ENCODE data around the gene NELFA.

Gene NELFA

DNA sequence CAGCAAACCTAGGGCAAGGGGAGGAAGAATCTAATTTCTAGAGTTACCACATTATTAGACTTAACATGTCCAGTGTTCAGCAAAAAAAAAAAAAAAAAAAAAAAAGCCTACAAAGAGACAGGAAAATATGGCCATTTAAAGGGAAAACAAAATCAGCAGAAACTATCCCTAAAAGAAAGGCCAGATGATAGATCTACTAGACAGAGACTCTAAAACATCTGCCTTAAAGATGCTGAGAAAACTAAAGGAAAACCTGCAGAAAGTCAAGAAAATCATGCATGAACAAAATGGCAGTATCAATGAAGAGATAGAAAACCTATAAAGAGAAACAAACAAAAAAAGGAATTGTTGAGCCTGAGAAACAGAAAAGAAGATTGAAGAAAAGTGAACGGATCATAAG lies 43.8 kb downstream of the NELFA start:
- Histone ChIP-seq H3K4me1 (ENCODE audit: insufficient read depth, insufficient read length) (no peaks in the 10 kb centered on the region), H3K9me3 (ENCODE audit: insufficient read depth, low read length) (no peaks in the 10 kb centered on the region), H3K9ac (ENCODE audit: insufficient read length, low read depth) (no peak overlapping the region), H3K27me3 (ENCODE audit: insufficient read depth, insufficient read length) (no peaks in the 10 kb centered on the region), H3K36me3 (ENCODE audit: insufficient read depth, insufficient read length, low read length) (peaks cover 80% of the 10 kb centered on the region), H3K4me3 (ENCODE audit: insufficient read length, low read depth) (no peak overlapping the region)
- DNase-seq (ENCODE audit: low read depth, low spot score), result no peak
- TF ChIP-seq YY1 (IDR thresholded peaks at IDR 0.05; ENCODE audit: insufficient read depth, insufficient read length), result no peak

DNA sequence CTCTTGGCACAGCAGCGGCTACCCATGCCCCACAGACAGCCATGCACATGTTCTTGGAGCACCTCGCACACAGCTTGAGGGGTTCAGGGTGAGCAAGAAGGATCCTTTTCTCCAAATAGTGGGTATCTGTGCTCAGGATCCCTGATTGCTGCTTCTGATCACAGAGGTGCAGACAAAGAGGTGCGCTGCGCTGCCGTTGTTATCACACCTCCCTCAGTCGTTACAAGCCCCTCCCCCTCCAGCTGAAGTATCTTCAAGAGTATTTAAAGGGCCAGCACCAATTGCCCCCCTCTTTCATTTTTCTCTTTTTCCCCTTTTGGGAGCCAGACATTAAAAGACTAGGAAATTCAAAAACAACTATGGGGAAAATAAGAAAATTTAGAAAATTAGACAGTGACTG lies 44.3 kb downstream of the NELFA start:
- no peak for DNase-seq (ENCODE audit: low read depth, low spot score)
- no peaks in the 10 kb centered on the region for H3K4me1 ChIP-seq (ENCODE audit: insufficient read depth, insufficient read length)
- H3K9ac ChIP-seq (ENCODE audit: insufficient read length, low read depth), result no peak overlapping the region
- no peaks in the 10 kb centered on the region for H3K27me3 ChIP-seq (ENCODE audit: insufficient read depth, insufficient read length)
- H3K36me3 ChIP-seq (ENCODE audit: insufficient read depth, insufficient read length, low read length), result peaks cover 82% of the 10 kb centered on the region
- TF ChIP-seq SUZ12 (IDR thresholded peaks at IDR 0.05; ENCODE audit: extremely low read depth, insufficient read depth, insufficient read length) (no peak), YY1 (IDR thresholded peaks at IDR 0.05; ENCODE audit: insufficient read depth, insufficient read length) (no peak), ZNF274 (IDR thresholded peaks at IDR 0.05; ENCODE audit: low read depth, low read length) (no peak)
- no peaks in the 10 kb centered on the region for H3K9me3 ChIP-seq (ENCODE audit: insufficient read depth, low read length)
- no peak overlapping the region for H3K4me3 ChIP-seq (ENCODE audit: insufficient read length, low read depth)

DNA sequence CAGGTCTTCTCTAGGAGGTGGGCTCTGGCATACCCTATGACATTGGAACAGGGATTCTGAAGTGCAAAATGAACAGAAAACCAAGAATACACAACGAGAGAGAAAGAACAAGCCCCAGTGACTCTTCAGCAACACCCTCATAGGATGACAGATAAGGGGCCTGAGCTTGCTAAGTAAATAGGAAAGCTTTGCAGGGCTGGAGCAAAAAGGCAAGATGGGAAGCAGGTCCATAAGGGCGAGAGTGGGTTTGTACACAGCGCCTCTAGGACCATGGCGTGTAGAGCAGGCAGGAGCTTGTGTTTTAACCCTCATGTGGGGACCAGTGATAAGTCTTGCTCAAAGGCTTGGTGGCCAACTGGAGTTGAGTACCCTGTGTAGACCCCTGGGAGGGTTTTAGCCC lies 45.8 kb downstream of the NELFA start:
- Histone ChIP-seq H3K27me3 (ENCODE audit: insufficient read depth, insufficient read length) (no peaks in the 10 kb centered on the region), H3K36me3 (ENCODE audit: insufficient read depth, insufficient read length, low read length) (peaks cover 82% of the 10 kb centered on the region), H3K4me3 (ENCODE audit: insufficient read length, low read depth) (no peak overlapping the region), H3K9ac (ENCODE audit: insufficient read length, low read depth) (no peak overlapping the region), H3K4me1 (ENCODE audit: insufficient read depth, insufficient read length) (no peaks in the 10 kb centered on the region), H3K9me3 (ENCODE audit: insufficient read depth, low read length) (no peaks in the 10 kb centered on the region)
- TF ChIP-seq YY1 (IDR thresholded peaks at IDR 0.05; ENCODE audit: insufficient read depth, insufficient read length) (no peak), ZNF274 (IDR thresholded peaks at IDR 0.05; ENCODE audit: low read depth, low read length) (no peak), SUZ12 (IDR thresholded peaks at IDR 0.05; ENCODE audit: extremely low read depth, insufficient read depth, insufficient read length) (no peak)
- DNase-seq (ENCODE audit: low read depth, low spot score), result no peak

DNA sequence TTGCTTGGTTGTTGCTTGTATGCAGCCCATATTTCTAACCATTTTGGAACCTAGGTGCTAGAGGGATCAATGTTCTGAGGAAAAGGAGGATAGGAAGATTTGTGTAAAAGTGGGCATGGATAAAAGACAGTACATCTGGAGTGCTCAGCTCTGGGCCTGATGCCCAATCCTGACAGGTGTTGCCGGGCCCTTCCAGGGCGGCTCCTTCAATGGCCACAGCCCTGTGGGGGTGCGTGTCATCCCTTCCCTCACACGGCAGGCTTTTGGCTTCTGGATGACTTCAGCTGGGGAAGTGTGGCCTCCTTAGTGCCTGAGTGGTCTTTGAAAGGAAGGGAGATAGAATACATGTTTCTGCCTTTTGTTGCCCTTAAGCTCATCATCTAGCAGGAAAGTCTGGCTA lies 47.2 kb downstream of the NELFA start:
- TF ChIP-seq YY1 (IDR thresholded peaks at IDR 0.05; ENCODE audit: insufficient read depth, insufficient read length), result no peak
- TF ChIP-seq ZNF274 (IDR thresholded peaks at IDR 0.05; ENCODE audit: low read depth, low read length), result no peak
- TF ChIP-seq SUZ12 (IDR thresholded peaks at IDR 0.05; ENCODE audit: extremely low read depth, insufficient read depth, insufficient read length), result no peak
- H3K4me1 ChIP-seq (ENCODE audit: insufficient read depth, insufficient read length), result no peaks in the 10 kb centered on the region
- H3K9me3 ChIP-seq (ENCODE audit: insufficient read depth, low read length), result no peaks in the 10 kb centered on the region
- H3K9ac ChIP-seq (ENCODE audit: insufficient read length, low read depth), result no peak overlapping the region
- H3K36me3 ChIP-seq (ENCODE audit: insufficient read depth, insufficient read length, low read length), result peaks cover 90% of the 10 kb centered on the region
- no peaks in the 10 kb centered on the region for H3K27me3 ChIP-seq (ENCODE audit: insufficient read depth, insufficient read length)
- no peak for DNase-seq (ENCODE audit: low read depth, low spot score)
- no peak overlapping the region for H3K4me3 ChIP-seq (ENCODE audit: insufficient read length, low read depth)

DNA sequence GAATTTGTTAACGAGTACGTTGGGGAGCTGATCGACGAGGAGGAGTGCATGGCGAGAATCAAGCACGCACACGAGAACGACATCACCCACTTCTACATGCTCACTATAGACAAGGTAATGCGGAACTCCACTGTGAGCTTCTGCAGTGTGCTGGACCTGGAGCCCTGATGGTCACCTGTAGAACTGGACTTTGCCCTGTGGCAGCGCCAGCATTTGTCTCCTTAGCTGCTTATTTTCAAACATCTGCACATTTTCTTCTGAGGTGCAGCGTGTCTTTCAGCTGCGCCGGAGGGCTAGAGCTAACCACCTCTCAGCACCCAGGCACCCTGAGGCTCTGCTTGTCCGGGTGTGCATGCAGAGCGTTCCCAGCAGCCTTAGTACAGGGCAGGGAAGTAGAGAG lies 47.7 kb downstream of the NELFA start:
- Histone ChIP-seq H3K36me3 (ENCODE audit: insufficient read depth, insufficient read length, low read length) (peaks cover 95% of the 10 kb centered on the region), H3K4me3 (ENCODE audit: insufficient read length, low read depth) (no peak overlapping the region), H3K9me3 (ENCODE audit: insufficient read depth, low read length) (no peaks in the 10 kb centered on the region), H3K4me1 (ENCODE audit: insufficient read depth, insufficient read length) (no peaks in the 10 kb centered on the region), H3K27me3 (ENCODE audit: insufficient read depth, insufficient read length) (no peaks in the 10 kb centered on the region), H3K9ac (ENCODE audit: insufficient read length, low read depth) (no peak overlapping the region)
- TF ChIP-seq SUZ12 (IDR thresholded peaks at IDR 0.05; ENCODE audit: extremely low read depth, insufficient read depth, insufficient read length) (no peak), YY1 (IDR thresholded peaks at IDR 0.05; ENCODE audit: insufficient read depth, insufficient read length) (no peak), ZNF274 (IDR thresholded peaks at IDR 0.05; ENCODE audit: low read depth, low read length) (no peak)
- DNase-seq (ENCODE audit: low read depth, low spot score), result no peak

DNA sequence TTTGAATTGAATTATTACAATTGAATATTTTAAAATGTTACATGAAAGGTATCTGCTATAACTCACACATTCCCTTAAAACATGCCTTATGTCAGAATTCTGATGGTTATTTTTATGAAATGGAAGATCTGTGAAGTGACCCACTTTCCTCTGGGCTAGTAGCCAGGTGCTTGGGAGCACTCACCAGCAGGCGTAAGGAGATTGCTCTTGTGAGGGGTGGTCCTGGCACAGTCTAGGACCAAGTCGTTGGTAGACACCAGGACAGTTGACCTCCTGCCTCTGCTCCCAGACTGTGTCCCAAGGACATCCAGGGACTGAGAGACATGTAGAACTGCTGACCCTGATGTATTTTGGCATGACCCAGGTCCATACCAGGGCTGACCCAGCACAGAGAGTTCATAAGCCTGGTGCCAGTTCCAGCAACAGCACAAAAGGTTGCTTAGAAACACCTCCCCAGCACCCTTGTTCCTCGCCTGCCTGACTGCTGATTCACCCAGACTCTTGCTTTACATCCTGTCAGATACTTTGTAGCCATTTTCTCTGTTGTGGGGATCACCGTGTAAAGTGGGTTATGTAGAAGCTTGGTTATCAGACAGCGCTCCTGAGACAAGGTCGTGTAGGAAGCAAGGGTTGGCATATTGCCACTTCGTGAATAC lies 48.5 kb downstream of the NELFA start:
- no peak overlapping the region for H3K4me3 ChIP-seq (ENCODE audit: insufficient read length, low read depth)
- DNase-seq (ENCODE audit: low read depth, low spot score), result no peak
- H3K27me3 ChIP-seq (ENCODE audit: insufficient read depth, insufficient read length), result no peaks in the 10 kb centered on the region
- TF ChIP-seq SUZ12 (IDR thresholded peaks at IDR 0.05; ENCODE audit: extremely low read depth, insufficient read depth, insufficient read length) (no peak), YY1 (IDR thresholded peaks at IDR 0.05; ENCODE audit: insufficient read depth, insufficient read length) (no peak), ZNF274 (IDR thresholded peaks at IDR 0.05; ENCODE audit: low read depth, low read length) (no peak)
- H3K9ac ChIP-seq (ENCODE audit: insufficient read length, low read depth), result no peak overlapping the region
- H3K36me3 ChIP-seq (ENCODE audit: insufficient read depth, insufficient read length, low read length), result peaks cover 95% of the 10 kb centered on the region
- no peaks in the 10 kb centered on the region for H3K9me3 ChIP-seq (ENCODE audit: insufficient read depth, low read length)
- H3K4me1 ChIP-seq (ENCODE audit: insufficient read depth, insufficient read length), result no peaks in the 10 kb centered on the region

DNA sequence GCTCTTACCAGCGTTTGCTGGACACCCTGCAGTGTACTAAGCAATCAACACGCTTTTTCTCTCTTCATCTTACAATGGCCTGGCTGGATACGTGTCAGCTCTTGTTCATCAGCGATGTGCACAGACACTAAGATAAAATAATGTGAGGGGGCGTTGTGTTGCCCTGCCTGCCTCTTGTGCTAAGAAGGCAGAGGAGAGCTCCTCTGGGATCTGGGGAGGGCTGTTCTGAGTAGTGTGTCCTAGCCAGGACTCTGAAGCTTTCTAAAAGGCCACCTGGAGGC lies 49.7 kb downstream of the NELFA start:
- H3K9me3 ChIP-seq (ENCODE audit: insufficient read depth, low read length), result no peaks in the 10 kb centered on the region
- H3K4me1 ChIP-seq (ENCODE audit: insufficient read depth, insufficient read length), result no peaks in the 10 kb centered on the region
- H3K36me3 ChIP-seq (ENCODE audit: insufficient read depth, insufficient read length, low read length), result peaks cover 97% of the 10 kb centered on the region
- TF ChIP-seq ZNF274 (IDR thresholded peaks at IDR 0.05; ENCODE audit: low read depth, low read length) (no peak), SUZ12 (IDR thresholded peaks at IDR 0.05; ENCODE audit: extremely low read depth, insufficient read depth, insufficient read length) (no peak), YY1 (IDR thresholded peaks at IDR 0.05; ENCODE audit: insufficient read depth, insufficient read length) (no peak)
- H3K4me3 ChIP-seq (ENCODE audit: insufficient read length, low read depth), result no peak overlapping the region
- H3K27me3 ChIP-seq (ENCODE audit: insufficient read depth, insufficient read length), result no peaks in the 10 kb centered on the region
- DNase-seq (ENCODE audit: low read depth, low spot score), result no peak
- H3K9ac ChIP-seq (ENCODE audit: insufficient read length, low read depth), result no peak overlapping the region
